NCI-H2081 treated with DMSO at 0.1 percent for 48 hours (cell line): ENCODE data around the gene C3orf62.
"Not testable (repeated sequence)": the region's sequence is repeated elsewhere in the genome, so short reads cannot be mapped to it uniquely, and the experiment has no call there.

Experiments
- DNase-seq: peaks from one replicate; lab custom pipeline; 2025; lab: John Stamatoyannopoulos, UW

Gene C3orf62

DNA sequence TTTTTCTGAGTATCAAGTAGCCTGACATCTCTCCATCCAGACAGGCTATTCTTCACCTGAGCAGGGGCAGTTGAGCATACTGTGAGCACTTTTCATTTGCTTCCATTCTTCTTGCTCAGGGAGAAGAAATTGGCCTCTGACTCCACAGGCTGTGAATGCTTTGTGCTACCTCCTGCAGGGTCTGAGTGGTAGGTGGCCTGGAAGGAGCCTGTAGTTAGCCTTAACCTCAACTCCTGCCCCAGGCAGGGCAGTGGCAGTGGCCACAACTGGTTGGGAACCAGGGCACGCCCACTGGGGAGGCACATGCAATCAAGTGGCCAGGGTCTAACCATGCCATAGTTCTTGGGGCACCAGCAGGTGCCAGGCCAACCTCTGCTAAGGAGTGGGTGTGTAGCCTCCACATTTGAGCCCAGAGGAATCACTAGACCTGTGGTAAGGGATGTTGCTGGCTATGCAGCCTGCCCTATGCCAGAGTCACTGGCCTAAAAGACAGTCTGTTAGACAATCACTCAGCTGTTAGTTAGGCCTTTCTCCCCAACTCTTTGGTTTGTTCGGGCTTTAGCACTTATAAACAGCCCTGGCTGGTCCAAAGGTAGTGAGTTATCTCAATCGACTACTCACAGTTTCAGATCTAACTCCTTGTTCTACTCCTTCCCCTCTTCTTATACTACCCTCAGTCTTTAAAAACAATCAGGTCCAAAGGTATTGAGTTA is 7.4 kb downstream of the C3orf62 start:
- no peak for DNase-seq

DNA sequence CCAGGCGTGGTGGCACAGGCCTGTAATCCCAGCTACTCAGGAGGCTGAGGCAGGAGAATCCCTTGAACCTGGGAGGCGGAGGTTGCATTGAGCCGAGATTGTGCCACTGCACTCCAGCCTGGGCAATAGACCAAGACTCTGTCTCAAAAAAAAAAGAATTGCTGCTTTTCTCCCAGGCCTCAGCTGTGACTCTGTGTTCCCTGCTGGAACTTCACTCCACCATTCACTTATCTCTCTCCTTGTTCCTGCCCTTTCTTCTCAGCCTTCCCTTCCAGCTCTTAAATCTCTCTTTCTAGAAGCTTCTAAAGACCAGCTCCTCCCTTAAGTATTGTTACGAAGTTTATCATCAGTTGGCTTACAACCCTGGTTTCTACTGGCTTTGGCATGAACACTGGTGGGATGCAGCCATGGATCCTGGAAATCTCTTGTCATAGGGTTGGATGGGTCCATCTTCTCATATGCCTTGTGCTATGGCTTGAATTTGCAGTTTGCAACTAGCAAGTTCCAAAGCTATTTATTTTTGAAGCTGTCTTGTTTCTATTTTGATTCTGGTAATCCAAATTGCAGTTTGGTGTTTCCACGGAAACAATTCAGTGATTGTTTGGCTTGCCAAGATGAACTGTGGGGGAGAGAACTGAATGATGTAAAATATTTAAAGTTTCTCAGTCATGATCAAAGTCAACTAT is 10.5 kb downstream of the C3orf62 start:
- no peak for DNase-seq

DNA sequence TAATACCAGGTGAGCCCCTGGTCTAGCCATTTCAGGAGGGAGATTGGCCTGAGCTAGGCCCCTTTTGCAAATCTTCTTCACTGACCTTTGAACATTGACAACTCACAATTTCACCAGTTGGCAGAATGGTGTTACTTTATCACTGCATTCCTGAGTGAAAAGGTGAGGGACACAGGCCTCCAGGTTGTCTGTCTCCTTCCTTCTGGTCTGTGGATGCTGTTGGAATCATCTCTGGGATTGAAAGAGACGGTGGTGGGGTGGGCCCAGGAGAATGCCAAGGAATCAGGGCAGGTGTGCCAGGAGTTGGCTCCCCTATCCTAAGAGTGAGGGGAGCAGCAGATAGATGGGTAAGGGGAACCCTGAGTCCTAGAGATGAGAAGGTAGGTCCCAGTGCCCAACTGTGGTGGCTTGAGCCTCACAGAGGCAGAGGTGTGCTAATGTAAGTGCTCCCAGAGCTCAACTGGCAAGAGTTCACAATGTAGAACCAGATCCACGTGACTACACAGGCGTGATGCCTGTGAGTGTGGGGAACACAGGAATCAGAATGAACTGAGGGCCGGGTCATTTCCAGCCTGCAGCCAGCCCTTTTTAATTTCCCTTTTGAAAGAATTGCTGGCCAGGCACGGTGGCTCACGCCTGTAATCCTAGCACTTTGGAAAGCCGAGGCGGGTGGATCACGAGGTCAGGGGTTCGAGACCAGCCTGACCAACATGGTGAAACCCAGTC is 11.2 kb downstream of the C3orf62 start:
- no peak for DNase-seq

DNA sequence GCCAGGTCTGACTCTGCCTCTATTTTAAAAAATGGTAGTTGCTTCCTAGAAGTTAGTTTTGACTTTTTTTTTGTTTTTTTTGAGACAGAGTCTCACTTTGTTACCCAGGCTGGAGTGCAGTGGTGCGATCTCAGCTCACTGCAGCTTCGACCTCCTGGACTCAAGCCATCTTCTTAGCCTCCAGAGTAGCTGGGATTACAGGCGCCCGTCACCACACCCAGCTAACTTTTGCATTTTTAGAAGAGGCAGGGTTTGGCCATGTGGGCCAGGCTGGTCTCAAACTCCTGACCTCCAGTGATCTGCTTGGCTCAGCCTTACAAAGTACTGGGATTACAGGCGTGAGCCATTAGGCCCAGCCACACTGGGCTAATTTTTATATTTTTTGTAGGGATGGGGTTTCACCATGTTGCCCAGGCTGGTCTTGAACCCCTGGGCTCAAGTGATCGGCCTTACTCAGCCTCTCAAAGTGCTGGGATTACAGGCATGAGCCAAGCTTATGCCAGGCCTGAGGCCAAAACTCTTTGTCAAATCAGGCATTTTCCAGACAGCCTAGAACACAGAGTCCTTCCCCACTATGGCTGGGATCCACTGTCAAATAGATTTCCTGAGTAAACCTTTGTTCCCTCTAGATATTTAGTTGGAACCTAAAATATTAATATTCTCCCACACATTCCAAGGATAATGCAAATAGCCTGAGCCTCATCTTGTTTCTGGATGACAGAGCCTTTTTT is 13.7 kb downstream of the C3orf62 start:
- no peak for DNase-seq

DNA sequence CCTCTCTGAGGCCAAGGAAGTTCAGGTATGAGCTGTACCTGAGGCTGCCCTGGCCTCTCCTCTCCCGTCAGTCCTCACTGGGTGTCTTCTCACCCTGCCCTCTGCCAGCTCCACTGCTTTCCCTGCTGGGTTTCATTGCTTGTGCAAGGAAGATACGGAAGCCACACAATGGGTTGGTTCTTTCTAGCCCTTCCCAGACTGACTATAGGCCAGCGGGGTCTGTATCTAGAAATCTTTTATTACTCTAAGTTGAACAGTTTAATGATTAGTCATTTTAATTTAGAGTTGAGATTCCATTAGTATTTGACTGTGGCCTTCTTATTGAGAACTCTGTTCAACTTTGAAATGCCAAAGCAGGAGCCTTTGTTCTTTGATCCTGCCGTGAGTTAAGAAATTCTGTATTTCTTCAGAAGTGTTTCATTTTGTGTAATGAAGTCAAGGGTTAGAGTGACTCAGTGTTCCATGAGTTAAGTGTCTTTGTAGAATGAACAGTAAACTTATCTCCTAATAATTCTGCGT is 16.2 kb downstream of the C3orf62 start:
- DNase-seq = no peak

DNA sequence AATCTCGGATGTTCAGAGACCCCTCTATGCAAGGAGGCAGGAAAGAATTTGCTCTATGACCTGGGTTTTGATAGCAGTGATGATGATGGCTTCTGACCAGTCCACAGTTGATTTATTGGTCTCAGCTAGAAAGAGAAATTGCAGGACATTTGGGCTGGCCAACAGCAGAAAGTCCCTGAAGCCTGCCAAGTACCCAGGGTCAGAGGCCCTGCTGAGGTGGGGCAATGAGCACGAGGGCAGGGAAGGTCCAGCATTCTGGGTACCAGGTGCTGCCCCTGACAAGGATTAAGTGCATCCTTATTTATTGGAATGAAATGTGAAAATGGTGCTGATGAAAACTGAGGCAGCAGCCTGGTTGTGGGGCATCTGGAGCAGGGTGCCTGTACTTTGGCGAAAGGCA is 19.8 kb downstream of the C3orf62 start:
- no peak for DNase-seq

DNA sequence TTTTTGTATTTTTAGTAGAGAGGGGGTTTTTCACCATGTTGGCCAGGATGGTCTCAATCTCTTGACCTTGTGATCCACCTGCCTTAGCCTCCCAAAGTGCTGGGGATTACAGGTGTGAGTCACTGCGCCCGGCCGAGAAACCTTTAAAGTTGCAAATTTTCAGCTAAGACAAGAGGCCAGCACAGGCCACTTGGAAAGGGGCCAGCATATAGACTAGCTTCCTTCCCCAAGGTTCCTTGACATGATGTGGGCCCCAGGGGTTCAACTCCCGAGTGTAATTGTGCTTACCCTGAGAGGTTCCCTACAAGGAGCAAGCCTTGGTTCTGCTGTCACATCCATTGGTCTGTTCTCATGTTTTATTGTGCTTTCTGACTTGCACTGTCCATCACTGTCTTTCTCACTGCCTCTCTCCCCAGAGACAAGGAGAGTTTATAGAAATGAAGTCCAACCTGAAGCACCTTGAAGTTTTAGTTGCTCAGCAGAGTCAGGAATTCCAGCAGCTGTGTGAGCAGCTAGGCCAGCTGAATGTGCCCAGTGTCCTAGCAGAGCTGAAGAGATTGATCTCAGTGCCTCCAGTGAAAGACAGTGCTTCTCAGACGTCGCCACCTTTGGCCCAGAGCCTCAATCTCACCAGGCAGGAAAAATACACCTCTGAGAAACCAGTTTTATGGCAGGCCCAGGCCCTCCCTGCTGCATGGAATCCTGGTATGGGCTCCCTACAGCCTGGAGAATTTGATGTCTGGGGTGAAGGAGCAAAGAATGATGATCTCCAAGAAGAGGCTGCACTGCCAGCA is 21.1 kb downstream of the C3orf62 start:
- DNase-seq = no peak

DNA sequence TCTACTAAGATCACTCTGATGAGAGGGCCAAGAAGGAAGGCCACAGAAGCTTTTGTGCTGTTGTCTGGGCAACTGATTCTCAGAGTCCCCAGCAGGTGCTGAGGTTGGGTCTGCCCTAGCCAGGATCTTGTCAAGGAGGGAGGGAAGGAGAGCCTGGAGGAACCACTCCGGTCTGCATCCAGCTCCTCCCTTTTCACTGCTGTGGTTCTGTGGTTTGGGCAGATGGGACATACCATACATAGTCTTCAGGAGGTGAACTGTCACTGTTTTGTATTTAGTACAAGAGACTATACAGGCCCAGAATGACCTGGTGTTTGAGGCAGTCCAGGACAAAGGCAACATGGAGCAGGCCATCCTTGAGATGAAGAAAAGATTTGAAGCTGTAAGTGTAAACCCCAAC is 21.9 kb downstream of the C3orf62 start:
- no peak for DNase-seq

DNA sequence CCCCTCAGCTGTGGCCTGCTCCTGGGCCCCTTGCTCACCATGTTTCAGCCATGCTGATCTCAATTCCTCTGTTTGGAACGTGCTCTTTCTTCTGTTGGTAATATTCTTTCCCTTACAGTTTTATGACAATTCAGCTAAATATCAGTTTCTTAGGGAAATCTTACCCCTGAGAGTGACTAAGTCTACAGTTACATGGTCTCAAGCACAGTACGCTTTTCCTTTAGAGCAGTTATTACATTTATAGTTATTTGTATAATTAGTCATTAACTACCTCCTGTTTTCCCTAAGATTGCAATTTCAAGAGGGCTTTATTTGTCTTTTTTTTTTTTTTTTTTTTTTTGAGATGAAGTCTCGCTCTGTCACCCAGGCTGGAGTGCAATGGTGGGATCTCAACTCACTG is 23.5 kb downstream of the C3orf62 start:
- no peak for DNase-seq

DNA sequence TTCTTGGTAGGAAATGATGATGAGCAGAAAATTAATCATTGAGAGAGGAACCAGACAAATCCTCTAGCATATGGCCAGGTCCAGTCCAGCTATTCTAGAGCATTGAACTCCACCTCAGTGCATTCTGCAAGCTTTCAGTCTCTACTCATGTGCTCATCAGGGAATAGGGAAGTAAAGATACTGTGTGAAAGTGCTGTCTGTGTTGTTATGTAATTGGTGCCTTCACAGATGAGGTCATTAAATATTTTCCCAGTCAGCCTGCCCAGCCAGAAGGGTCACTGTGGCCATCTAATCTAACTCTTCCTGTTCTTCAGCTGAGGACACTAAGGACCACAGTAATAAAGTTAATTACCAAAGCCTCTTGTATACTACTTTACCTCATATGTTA is 28.2 kb downstream of the C3orf62 start:
- DNase-seq = no peak

DNA sequence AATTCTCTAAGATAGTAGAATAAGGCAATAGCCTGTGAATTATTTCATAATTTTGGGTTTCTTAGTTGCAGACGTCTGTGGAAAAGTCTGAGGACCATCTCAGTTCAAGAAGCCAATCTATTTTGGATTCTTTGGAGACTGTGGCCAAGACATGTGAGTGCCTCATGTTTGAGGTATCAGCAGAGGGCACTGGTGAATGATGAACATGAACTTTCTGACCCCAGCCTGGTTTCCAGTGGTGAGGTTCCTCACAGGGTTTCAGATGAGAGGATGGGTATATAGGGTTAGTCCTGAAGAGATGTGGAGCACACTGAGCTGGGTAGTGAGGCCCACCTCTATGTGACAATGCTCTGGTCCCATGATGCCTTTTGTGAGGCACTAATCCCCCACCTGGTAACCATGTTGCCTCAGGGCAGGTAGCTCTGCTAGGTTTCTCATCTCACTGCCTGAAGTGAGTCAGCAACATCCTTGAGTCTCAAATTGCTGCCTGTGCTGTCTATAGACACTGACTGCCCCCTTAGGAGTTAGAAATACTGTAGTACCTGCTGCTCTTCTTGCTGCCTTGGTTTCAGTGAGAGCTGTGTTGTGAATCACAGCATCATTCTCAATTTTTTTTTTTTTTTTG is 32.3 kb downstream of the C3orf62 start:
- no peak for DNase-seq

DNA sequence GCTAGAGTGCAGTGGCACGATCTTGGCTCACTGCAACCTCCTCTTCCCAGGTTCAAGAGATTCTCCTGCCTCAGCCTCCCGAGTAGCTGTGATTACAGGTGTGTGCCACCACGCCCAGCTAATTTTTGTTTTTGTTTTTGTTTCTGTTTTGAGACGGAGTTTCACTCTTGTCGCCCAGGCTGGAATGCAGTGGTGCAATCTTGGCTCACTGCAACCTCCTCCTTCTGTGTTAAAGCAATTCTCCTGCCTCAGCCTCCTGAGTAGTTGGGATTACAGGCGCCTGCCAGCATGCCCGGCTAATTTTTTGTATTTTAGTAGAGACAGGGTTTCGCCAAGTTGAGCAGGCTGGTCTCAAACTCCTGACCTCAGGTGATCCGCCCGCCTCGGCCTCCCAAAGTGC is 36.9 kb downstream of the C3orf62 start:
- DNase-seq = not testable (repeated sequence)

DNA sequence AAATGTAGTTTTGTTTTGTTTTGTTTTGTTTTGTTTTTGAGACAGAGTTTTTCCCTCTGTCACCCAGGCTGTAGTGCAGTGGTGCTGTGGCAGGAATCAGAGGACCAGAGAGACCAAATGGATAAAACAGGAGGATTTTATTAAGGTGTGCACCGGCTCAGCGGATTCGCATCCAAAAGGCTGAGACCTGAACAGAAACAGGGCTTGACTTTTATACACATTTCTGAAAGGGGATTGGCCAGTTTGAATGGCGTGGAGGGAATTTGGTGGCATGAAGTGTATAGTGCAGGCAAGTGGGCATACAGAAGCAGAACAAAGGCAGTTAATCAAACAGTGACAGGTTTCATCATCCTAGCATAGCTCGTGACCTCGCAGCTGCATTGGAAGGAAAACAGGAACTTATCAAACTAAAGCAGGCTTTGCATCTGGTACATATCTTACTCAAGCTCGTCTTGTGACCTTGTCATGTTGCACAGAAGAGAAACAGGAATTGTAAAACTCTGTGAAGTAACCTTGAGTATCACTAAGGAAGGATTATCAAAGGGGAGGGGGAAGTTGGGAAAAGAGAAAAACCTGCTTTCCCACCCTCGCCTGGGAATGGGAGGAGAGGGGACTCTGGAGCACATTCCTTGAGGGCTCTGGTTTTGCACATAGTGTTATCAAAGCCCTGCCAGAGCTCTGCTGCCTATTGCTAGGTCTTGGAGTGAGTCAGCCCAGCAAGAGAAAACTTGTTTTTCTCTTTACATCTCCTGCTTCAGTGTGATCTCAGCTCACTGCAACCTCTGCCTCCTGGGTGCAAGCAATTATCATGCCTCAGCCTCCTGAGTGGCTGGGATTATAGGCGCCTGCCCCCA is 38.5 kb downstream of the C3orf62 start:
- DNase-seq = no peak

DNA sequence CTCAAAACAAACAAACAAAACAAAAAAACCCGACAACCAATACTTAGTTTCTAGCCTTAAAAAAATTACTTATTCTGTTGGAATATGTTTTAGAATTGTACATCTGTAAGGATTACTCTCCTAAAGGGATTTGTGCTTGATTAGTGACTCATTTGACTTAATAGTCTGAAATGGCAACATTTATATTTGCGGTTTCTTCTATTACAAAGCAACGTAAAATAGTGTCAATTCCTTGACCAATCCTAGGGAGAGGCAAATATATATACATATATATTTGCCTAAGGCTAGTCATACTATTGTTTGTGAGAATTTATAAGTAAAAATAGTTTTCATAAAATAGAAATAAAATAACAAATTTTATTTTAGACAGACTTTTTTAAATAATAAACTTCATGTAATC is 39.7 kb downstream of the C3orf62 start:
- no peak for DNase-seq

DNA sequence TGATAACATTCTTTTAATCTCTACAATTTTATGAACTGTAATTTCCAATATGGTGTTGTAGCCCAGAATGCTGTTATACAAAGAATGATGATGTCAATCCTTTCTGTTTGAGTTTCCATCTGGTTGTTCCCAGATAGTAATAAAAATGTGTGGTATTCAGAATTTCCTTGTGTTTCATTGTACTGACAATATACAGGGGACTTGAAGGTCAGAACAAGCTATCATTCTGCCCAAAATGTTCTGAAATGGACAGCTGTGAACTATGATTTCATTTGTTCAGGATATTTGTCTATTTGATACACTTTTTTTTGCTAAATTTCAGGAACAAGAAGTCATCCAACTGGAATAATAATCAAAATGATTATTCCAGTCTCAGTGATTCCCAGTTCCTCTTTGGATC is 40.8 kb downstream of the C3orf62 start:
- no peak for DNase-seq

DNA sequence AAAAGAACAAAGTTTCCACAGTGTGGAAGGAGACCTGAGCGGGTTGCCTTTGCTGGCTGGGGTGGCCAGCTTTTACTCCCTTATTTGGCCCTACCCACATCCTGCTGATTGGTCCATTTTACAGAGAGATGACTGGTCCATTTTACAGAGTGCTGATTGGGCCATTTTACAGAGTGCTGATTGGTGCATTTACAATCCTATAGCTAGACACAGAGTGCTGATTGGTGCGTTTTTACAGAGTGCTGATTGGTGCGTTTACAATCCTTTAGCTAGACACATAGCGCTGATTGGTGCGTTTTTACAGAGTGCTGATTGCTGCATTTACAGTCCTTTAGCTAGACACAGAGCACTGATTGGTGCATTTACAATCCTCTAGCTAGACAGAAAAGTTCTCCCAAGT is 48.2 kb downstream of the C3orf62 start:
- DNase-seq = not testable (repeated sequence)

DNA sequence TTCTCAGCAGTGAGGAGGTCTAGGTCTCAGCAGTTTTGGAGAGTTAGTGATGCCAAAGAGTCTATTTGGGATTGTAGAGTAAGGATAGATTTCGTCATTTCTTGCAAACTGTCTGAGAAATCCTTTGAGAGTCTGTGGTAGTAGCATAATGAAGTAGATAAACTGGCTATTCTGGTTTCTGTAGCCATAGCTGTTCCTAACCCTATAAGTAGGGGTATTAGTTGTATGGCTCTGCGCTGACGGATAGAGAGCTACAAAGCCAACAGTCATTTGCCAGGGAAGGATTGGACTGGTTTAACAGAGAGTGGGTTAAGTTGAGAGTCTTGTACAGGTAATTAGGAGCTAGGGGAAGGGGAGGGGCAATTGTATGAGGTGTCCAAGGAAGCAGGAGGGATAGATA is 55.0 kb downstream of the C3orf62 start:
- no peak for DNase-seq

DNA sequence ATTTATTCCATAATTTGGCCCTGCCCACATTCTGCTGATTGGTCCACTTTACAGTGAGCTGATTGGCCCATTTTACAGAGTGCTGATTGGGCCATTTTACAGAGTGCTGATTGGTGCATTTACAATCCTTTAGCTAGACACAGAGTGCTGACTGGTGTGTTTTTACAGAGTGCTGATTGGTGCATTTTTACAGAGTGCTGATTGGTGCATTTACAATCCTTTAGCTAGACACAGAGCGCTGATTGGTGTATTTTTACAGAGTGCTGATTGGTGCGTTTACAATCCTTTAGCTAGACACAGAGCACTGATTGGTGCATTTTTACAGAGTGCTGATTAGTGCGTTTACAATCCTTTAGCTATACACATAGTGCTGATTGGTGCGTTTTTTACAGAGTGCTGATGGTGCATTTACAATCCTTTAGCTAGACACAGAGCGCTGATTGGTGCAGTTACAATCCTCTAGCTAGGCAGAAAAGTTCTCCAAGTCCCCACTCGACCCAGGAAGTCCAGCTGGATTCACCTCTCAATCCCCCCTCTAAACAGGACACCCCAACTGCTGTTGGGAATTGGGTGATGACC is 56.0 kb downstream of the C3orf62 start:
- not testable (repeated sequence) for DNase-seq

DNA sequence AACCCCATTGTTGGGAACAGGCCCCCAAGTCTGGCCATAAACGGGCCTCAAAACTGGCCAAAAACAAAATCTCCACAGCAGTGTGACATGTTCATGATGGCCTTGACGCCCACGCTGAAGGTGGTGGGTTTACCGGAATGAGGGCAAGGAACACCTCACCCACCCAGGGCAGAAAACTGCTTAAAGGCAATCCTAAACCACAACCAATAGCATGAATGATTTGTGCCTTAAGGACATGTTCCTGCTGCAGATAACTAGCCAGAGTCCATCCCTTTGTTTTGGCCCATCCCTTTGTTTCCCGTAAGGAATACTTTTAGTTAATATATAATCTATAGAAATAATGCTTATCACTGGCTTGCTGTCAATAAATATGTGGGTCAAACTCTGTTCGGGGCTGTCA is 57.9 kb downstream of the C3orf62 start:
- DNase-seq = no peak
